Brain pericyte (primary cell): ENCODE results near the gene RAPGEF1.
"Not testable (repeated sequence)": the region's sequence is repeated elsewhere in the genome, so short reads cannot be mapped to it uniquely, and the experiment has no call there.

Experiments
- DNase-seq: peaks from one replicate; pipeline ENCODE4 v3.0.0-alpha.2; 2012; ENCODE audit warnings: low read depth, low spot score

The RAPGEF1 gene

DNA sequence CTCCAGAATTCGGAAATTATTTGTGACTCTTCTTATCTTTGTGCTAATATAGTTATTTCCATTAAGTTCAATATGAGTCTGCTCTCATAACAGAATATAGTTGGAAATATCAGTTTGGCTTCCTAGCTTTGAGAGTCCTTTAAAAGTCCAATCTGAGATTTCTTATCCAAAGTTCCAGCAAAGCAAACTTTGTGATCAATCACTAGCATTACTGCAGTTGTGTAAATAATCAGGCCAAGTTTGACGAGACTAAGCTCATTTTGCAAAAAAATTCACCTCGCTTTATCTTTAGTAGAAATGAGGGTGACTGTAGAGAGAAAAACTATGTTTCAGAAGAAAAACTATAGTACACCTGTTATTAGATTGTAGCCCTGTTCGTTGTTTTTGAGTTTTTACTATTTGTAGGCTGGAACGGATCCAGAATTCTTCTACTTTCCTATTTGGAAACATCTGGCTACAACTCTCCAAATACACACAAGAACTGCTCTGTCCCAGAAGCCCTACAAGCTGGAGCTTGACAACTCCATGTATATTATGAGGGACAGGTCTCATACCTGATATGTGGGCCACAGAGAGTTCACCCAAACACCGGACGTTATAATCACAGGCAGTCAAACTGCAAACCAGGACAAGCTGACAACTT, 47.8 kb downstream of the RAPGEF1 start:
- no peak for DNase-seq

DNA sequence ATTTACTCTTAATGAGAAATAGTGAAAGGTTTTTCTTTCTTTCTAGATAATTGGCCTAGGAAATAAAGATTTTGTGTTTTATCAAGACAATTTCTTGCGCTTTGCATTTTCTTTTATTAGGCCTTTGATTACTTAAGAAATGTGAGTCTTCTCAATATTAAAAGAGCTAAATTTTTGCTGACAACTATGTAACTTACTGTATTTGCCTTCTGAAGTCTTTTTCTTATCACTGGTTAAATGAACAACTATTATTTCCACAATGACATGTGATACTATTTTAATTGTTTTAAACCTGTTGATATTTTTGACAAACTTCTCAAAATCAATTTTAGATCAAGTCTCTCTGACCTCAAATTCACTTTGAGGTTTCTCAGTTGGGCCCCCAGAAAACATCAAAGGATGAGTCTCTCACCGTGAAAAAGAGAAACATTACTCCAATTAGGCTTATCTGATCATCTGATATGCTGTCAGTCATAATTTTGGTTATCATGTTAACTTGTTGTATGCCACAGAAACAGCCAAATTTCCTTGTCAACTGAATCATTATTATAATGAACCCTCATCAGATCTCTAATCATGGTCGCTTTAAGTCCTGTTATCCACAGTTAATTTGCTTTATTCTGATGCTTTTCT, 48.8 kb downstream of the RAPGEF1 start:
- DNase-seq = no peak

DNA sequence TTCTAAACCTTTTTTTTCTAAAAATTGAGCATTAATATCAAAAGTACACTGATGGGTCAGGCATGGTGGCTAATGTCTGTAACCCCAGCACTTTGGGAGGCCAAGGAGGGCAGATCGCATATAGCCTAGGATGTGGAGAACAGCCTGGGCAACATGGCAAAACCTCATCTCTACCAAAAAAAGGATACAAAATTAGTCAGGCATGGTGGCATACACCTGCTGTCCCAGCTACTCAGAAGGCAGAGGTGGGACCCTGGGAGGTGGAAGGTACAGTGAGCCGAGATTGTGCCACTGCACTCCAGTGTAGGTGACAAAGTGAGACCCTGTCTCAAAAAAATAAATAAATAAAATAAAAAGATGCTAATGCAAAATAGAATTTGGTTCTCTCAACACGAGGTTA, 49.4 kb downstream of the RAPGEF1 start:
- no peak for DNase-seq

DNA sequence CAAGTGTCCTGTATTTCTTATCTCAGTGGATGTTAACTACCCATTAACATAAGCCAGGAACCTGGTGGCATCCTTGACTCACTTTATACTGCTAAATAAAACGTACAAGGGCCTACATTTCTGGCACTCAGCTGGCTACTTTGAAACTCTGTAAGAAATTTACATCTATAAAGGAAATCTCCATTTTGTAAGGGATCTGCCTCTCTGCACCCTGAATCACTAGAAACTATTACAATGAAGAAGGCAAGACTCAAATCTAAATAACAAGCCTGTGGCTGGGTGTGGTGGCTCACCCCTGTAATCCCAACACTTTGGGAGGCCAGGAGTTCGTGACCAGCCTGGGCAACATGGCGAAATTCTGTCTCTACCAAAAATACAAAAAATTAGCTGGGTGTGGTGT, 51.5 kb downstream of the RAPGEF1 start:
- no peak for DNase-seq

DNA sequence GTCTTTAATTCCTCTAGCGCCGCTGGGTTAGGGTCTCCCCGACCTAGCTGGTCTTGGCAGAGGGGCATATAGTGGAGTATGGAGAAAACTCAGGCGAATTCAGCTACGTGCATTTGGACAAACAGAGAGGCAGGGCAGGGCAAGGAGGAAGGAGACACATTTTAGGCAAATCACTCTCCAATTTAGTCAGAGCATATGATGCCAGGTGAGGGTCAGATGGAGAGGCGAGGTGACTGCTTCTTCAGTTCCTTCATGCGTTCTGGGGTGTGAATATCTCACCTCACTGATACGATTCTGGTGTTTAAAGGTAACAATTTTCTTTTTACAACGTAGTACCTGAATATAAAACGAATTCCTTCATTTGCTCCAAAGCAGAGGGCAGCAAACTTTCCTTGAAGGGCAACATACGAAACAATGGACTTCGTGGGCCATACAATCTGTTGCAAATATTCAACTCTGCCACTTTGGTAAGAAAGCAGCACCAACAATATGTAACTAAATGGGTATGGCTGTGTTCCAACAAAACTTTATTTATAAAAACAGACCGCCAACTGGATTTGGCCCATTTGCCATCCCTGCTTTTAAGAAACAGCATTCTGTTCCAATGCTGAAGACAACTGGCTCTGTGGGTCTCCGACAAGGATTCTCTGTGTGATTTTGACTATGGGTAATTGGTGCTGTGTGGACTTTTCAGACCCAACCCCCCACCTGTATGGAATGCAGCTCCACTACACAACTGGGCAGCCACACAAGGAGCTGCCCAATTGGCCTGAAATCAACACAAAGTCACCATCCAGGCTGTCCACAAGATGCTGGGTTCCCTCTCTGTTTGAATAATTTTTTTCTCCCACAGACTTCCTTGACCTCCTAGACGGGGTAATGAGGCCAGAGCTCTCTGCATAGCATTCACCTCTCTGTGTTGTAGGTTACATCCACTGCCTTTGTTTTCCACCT, 53.8 kb downstream of the RAPGEF1 start:
- DNase-seq = no peak

DNA sequence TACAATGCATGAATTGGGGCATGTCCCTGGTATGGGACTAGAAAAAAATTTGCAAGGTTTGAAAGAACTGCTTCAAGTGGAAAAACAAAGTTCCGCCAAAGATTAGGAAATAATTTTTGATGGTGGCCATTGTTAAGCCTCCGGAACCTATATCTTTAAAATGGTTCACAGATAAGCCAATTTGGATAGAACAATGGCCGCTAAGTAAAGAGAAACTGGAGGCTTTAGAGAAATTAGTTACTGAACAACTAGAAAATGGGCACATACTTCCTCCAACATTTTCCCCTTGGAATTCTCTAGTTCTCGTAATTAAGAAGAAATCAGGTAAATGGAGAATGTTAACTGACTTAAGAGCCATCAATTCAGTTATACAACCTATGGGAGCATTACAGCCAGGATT, 56.8 kb downstream of the RAPGEF1 start:
- DNase-seq = not testable (repeated sequence)

DNA sequence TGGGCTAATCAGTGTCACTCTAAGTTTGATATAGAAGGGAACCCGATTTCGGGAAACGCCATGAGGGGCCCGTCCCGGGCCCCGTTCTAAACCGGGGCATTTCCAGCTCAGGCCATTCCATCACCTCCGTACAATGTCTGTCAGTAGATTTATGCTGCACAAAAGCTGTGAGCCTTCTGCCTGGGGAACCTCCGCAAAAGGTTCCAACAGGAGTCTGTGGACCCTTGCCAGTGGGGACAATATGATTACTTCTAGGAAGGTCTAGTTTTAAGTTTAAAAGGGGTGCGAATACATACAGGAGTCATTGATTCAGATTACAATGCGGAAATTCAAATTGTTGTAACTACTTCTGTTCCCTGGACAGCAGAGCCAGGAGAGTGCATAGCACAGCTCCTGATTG, 57.6 kb downstream of the RAPGEF1 start:
- no peak for DNase-seq

DNA sequence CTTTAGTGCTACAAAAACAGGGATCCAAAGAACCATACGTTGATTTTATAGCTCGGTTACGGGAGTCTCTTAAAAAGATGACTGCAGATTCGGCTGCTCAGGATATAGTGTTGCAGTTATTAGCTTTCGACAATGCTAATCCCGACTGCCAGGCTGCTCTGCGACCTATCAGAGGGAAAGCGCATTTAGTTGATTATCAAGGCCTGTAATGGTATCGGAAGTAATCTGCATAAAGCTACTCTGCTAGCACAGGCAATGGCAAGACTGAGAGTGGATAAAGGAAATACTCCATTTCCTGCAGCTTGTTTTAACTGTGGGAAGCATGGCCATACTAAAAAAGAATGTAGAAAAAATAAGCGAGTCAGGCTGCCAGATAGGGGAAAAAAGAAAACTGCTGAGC, 58.0 kb downstream of the RAPGEF1 start:
- DNase-seq = not testable (repeated sequence)

DNA sequence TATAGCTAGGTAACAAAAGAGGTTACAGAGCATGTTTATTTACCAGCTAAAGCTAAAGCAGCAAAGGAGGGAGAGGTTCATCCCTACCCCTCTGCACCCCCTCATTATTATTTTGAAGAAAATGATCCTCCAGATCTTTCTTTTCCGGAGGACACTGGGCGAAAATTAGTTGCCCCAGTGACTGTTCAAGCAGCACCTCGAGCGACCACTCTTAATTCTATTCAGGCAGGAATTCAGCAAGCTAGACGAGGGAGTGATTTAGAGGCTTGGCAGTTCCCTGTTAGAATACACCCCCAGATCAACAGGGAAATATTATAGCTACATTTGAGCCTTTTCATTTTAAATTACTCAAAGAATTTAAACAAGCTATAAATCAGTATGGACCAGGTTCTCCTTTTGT, 58.8 kb downstream of the RAPGEF1 start:
- not testable (repeated sequence) for DNase-seq

DNA sequence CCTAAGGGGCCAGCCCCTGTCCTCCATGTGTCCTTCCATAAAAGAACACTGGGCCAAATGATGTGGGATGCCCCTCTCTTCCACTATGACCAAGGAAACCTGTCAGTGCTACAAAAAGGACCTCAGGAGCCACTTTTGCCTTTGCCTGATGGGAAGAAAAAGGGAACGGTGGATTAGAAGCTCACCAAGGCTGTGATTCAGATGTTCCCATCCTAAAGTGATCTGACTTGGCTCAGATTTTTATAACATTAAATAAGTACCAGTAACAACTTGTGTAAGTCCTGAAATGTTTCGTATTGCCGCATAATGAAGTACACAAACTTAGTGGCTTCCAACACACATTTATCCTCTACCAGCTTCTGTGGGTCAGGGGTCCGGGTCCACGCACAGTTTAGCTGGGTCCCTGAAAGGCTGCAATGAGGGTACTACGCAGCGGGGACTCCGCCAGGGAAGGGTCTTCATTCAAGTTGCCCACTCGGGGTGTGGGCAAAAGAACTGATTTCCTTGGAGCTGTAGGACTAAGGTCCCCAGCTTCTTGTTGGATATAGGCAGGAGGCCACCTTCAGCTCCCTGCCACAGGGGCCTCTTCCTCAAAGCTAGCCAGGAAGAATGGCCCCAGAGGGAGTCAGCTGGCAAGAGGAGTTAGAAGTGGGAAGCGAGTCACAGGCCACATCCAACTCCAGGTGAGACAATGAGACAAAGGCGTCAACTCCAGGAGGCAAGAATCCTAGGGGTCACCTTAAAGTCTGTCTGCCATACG, 60.4 kb downstream of the RAPGEF1 start:
- no peak for DNase-seq

DNA sequence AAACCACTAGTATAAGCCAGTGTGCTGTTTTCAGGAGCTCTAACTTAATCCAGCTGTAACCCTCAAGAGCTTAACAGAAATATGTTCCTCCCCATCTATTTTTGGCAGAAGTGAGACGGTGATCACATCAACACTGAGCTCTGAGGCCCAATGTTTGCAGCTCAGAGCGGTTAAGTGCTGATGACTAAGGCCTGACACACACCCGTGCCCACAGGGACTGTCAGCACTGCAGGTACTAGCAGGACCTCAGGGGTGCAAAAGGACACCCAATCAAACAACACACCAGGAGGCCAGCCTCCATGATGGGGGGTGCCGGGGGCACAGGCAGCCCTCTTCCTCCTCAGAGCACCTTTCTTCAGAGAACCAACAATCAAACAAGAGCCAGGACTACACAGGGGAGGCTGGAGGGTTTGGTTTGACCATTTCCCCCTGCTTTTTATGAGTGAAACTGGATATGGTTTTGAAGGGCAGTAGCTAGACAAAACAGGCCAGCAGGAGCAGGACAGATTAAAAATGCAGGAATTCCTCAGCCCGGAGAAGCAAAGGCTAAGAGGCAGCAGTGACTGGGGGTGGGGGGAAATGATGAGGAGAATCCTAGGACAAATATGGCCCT, 61.3 kb downstream of the RAPGEF1 start:
- DNase-seq = peak; percentile 62

DNA sequence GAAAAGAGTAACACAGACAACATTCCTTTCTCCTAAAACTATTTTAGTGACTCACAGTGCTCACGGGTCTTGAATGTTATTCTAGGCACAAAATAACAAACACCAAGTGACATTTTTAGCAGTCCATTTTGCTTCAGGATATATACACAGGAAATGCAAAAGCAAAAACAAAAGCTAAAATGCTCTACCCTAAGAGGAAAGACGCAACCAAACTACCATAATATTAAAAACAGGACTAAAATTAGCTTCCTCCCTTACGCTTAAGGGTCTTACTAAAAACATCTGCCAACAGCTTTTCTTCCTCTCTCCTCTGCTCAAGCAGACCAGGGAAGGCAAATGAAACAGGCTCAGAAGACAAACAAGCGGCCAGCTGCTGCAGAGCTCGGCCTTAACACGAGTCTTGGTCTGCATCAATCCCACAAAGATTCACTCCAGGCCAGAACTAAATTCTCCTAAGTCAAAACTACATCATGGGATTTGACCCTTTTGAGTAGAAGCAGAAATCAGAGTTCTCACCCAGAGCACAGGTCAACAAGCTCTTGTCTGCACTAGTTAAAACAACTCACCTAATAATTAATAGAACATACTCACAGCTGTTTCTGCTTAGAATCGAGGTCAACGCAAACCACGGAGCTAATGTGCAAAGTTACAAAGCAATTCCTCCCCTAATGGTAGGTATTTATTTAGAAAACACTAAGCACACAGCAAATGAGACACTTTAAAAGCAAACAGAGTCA, 62.3 kb downstream of the RAPGEF1 start:
- DNase-seq = no peak

DNA sequence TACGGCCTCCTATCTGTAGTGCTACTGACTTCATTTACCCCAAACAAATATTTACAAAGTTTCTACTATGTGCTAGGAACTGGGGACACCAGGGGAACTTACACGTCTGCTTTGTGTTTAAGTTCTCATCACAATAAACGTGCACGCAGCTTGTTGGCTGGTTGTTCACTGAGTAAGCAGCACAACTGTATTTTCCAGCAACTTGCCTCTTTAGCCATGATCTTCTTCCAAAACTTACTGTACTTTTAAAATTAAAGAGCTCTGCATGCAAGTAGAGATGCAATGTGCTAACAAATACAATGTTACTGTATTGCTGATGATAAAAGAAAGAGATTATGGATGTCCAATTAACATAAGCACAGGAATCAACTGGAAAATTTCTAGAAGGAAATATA, 62.8 kb downstream of the RAPGEF1 start:
- no peak for DNase-seq

DNA sequence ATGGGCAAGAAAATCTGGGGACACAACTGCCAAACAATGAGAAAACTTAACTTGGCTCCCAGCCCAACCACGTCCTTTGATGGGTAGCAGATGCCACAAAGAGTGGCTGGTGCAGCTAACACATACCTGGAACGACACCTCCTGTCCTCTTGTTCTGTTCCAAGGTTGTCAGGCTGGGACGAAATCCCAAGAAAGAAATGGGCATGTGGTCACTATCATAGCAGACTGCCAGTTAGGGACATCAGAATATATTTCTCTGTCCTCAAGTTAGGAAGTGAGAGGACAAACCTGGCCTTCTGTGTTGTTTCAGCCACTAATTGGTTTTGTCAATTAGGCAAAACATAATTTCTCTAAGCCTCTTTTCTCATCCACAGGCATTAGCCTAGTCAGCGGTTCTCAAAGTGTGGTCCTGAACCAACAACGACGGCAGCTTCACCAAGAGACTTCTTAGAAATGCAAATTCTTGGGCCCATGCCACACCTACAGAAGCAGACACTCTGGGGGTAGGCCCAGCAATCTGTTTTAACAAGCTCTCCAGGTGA, 63.4 kb downstream of the RAPGEF1 start:
- no peak for DNase-seq

DNA sequence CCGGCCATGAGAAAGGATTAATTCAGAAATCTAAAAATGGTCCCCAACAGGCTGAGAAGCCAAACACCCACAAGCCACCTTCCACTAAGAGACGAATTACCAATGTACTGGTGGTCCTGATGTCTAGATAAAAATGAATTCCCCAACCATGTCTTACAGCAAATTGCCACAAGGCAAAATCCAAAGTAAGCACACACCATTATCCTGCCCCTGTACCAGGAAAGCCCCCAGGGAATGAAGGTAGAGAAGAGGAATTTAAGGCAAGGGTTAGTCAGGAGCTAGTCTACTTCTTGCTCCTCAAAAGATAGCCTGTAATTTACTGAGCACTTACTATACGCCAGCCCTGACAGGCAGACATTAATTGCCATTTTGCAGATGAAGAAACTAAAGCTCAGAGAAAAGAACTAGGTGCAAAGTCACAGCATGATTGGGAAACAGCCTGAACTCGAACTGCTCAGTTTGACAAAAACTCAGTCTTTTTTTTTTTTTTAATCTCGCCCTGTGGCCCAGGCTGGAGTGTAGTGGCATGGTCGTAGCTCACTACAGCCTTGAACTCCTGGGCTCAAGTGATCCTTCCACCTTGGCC, 64.3 kb downstream of the RAPGEF1 start:
- no peak for DNase-seq

DNA sequence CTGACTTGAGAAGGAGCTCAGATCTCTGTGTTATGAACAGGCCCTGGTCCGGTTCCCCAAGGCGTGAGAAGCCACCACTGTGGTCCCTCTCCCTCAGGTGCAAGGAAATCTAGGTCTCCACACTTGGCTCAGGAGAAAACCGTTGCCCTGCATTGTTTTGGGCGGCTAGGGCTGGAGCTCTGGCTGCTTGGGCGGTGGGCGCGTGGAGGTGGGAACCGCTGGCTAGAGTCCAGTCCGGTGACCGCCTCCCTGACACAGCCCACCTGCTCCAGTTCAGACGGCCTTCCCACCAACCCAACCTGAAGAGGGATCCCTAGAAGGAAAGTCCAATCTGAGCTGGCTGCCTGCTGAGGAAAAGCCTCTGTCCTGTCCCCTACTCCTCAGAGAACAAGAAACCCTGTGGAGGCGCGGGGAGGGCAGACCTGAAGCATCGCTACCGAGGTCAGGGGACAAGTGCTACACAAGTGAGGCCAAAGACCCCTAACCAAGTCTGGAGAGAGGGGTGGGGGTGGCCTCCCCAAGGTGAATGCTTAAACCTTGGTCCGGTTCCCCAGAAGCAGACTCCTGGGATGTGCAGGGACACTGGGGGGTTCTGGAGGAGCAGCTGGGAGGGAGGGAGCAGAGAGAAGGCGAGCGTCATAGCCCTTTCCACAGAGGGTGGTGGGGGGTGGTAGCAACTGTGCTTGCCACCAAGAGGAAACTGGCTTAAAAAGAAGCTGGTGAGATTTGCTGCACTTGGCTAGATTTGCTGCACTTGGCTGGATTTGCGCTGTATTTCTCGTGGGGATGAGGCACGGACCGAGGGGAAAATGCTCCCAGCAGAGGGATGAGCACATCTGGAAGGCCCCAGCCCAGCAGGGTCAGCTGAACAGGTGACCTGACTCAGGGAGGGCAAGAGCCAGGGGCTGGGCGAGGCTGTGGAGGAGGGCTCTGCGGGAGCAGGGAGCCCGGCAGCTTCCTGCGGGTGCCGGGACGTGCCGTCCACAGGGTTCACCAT, 65.2 kb downstream of the RAPGEF1 start:
- no peak for DNase-seq

DNA sequence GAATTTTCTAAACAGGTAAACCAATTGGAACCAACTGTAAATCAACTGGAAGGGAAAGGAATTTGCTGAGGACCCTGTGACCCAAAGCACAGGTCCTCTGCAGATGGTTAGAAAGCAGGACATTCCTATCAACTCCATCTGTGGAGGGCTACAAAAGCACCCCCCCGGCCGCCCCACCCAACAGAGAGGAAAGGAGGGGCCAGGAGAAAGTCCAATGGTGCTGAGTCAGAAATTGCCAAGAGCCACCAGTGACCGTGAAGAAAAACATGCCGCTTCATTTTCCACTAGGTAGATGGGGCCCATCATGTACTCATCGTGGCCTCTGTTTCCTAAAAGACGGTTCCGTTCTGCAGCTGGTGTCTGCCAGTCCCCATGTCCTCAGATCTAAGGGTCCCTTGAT, 66.3 kb downstream of the RAPGEF1 start:
- DNase-seq = no peak

DNA sequence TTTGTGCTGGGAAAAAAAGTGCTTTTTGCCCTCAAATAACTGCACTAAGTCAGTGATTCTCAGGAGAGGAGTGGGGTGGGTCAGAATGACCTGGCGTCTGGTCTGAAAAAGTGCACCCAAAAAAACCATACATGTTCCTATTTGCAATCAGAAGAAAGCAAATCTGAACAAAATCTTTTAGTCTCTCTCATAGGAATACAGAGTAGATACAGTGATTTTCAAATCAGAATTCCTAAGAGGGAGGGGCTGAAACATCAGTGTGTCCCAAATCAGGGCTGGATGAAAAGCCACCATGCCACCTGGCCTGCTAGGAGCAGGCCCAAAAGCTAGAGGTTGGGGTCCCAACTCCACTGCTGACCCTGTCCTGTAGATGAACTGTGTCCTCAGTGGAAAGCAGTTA, 66.8 kb downstream of the RAPGEF1 start:
- no peak for DNase-seq

DNA sequence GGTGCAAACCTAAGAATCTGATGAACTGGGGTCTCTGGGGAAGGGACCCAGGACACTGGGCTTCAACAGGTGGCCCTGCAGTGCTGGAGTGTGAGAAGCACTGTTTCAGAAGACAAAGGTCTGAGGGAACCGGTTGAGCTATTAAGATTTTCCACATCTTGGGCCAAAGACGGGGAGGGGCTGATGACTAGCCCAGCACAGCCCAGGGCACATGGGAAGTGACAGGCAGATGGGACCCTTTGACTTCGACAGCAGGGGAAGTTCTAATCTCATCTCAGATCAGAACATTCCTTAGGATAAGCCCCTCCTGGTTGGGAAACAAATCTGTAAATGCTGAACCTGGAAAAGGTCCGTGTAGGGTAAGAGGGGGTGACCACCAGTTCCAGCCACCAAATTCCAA, 67.4 kb downstream of the RAPGEF1 start:
- no peak for DNase-seq
